T47D (cell line): ENCODE results near the gene SCN2B.
A peak's percentile ranks its signal among the peaks of the same experiment; 100 is the strongest.

Experiments used
- DNase-seq, 2 experiments: peaks; one replicate each; pipeline versions ENCODE4 v3.0.0 to v3.0.0-alpha.2; 2011 to 2012; ENCODE audit warnings: low read depth in 1 of 2, low spot score in 1 of 2
- JUND ChIP-seq: IDR thresholded peaks from 2 replicates; pipeline ENCODE4 v1.6.1; 2012; ENCODE audit warnings: low read depth
- in situ Hi-C: cut with HindIII; loops from 2 replicates; pipeline ENCODE4 v1.10.0; 2016; ENCODE audit warnings: low sequenced_read_pairs, low pct_unique_long_range_greater_than_20kb

Gene SCN2B

DNA sequence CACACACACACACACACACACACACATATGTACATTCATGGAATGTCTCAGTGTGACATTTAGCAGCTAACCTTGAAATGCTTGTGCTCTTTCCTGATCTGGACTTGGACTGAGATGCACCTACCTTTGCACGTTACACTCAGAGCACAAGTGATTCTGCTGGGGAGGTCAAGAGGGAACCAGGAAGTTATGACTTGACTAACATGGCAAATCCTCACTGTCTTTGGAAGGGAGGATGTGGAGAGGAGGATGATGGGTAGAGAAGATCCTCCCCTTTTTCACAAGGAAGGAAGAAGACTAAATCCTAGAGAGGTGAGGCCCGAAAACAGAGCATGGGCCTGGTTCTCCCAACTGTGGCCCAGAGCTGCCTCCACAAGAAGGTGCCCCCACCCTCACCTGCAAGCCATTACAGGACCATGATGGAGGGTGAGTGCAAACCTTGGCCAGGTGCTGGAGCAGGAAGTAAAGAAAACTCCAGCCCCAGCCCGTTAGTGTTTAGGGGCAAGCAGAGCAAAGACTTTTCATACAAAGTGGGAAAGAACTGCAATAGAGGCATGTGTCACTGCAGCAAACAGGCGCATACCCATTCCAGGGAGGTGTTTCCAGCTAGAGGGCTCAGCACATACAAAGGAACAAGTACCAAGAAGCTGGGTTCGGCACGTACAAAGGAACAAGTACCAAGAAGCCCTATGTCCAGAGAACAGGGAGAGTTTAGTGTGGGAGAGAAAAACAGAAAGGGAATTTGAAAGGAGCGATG is 50.2 kb downstream of the SCN2B start:
- peak in 1 of 2 experiments; percentile 85 for DNase-seq
- in situ Hi-C loops, result no loop called here
- TF ChIP-seq JUND, result no peak; the same call in 1 of the 2 replicates

DNA sequence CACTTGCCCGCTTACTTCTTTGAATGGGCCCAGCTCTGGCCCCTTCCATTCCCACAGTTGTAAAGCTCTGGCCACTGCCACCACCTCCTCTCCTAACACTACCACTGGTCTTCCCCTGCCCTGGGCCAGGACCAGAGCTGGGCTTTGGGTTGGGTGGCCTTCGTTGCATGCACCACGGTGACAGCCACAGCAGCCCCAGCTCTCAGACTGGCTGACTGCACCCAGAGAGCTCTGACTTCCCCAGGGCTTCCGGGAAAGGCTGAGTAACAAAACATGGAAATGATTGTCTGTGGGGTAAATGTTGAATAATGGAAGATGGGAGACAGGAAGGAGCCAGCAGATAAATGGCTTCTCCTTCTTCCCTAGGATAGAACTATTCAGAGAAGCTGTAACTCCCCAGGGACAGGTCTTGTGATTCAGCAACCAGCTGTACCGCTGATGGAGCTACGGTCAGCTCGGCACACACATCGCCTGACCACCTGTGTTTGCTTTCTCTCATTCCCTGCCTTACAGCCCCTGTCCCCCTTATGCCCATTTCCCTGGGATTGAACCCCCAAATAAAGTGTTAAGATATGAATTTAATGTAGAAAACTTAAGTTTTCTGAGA is 51.4 kb downstream of the SCN2B start:
- no peak for TF ChIP-seq JUND
- in situ Hi-C loops, result no loop called here
- no peak for DNase-seq

DNA sequence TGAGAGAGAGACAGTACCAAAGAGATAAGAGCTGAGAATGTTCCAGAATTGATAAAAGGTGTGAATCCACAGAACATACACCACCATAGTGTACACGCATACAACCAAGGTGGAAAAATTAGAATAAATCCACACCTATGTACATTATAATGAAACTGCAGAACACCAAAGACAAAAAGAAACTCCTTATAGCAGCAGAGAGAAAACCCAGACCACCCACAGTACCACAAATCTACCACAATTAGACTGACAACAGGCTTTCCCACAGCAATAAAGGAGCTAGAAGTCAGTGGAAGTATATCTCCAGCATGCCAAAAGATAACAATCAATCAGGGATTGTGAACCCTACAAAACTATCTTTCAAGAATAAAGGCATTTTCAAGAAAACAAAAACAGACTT is 55.6 kb downstream of the SCN2B start:
- in situ Hi-C loops, result no loop called here
- no peak for DNase-seq
- TF ChIP-seq JUND, result no peak

DNA sequence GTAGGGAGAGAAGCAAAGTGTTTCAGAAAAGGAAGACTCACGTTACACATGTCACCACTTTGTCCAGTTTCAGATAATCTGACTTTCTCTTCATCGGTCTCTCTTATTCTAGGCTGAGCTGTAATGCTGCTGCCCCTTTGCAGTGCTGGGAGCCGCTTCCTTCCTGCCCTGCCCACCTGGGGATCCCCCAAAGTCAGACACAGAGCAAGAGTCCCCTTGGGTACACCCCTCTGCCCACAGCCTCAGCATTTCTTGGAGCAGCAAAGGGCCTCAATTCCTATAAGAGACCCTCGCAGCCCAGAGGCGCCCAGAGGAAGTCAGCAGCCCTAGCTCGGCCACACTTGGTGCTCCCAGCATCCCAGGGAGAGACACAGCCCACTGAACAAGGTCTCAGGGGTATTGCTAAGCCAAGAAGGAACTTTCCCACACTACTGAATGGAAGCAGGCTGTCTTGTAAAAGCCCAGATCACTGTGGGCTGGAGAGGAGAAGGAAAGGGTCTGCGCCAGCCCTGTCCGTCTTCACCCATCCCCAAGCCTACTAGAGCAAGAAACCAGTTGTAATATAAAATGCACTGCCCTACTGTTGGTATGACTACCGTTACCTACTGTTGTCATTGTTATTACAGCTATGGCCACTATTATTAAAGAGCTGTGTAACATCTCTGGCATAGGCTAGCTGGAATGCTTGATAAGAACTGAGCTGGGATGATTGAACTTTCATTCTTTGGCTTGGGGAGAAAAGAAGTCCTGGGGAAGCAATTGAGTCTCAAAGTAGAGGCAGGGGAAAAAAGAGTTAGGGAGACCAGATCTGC is 58.4 kb downstream of the SCN2B start:
- no peak for TF ChIP-seq JUND
- DNase-seq, result no peak
- in situ Hi-C loops, result no loop called here

DNA sequence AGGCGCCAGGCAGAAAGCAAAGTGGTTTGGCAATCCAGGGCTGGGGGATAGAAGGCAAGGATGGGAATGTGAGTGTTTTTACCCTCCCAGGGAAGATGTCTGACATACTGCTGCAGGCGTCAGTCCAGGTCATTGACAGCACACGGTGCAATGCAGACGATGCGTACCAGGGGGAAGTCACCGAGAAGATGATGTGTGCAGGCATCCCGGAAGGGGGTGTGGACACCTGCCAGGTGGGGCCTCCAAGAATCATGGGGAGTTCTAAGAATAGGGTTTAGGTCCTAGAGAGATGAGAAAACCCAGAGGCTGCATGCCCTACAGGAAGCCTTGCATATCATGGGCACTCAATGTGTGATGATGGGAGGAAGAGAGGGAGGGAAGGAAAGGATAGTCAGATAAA is 61.4 kb downstream of the SCN2B start:
- no peak for TF ChIP-seq JUND
- DNase-seq, result no peak
- in situ Hi-C loops, result no loop called here

DNA sequence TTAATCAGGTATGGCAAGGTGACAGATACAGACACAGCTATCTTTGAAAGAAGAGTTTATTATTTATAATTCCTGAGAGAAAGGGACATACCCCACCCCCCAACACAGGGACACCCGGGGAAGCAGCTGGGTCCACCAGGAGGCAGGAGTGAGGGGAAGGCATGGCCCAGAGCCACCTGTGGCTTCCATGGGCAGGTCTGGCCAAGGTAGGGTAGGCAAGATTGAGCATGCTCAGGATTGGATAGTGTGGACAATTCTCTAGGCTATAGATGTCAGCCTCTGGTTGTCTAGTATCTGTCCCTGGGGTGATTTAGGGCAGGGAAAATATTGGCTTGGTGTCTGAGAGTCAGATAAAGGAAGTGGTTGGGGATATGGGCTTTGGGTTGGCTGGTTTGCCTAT is 62.2 kb downstream of the SCN2B start:
- DNase-seq, result no peak
- in situ Hi-C loops, result no loop called here
- TF ChIP-seq JUND, result no peak

DNA sequence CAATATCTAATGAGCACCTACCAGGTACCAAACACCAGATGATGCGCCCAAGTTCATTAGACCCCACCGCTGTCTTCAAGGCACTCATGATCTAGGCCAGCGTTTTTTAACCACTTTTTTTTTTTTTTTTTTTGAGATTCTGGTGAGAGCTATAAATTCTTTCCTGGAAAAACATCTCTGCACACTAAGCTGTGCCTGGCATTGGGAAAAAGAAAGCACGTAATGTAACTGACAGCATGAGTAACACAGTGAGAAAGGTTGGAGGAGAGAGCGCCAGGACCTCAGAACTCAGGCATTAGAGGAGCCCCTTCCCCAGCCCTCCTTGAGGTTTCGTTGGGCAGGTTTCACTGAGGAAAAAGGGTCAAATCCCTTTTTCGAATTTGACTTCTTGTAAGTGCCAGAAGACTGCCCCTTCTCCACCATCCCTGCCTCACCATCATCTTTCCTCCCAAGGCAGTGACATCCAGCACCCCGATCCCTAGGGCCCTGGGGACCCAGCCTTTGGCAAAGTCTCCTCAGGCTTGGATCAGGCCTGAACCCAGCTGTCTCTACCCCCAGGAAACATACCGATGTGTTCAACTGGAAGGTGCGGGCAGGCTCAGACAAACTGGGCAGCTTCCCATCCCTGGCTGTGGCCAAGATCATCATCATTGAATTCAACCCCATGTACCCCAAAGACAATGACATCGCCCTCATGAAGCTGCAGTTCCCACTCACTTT is 63.6 kb downstream of the SCN2B start:
- no peak for DNase-seq
- no peak for TF ChIP-seq JUND
- in situ Hi-C loops, result no loop called here
